HK-2 (cell line): ENCODE measurements around the gene TP73.
A peak's percentile ranks its signal among the peaks of the same experiment; 100 is the strongest.

Experiments used
- DNase-seq: peaks from one replicate; pipeline ENCODE4 v3.0.0-alpha.2; 2018; ENCODE audit not compliant: unreplicated experiment

TP73 gene

GRCh38 chr1:3707298-3707938 is 55.1 kb downstream of the TP73 start:
- DNase-seq = no peak

GRCh38 chr1:3707939-3708328 is 55.6 kb downstream of the TP73 start:
- no peak for DNase-seq

- no peak for DNase-seq
These were observed 56.5 kb downstream of the TP73 start for GRCh38 chr1:3708791-3709190.

GRCh38 chr1:3710251-3710650 is 57.9 kb downstream of the TP73 start:
- DNase-seq = no peak

- no peak for DNase-seq
These were observed 59.1 kb downstream of the TP73 start for GRCh38 chr1:3711381-3711779.

GRCh38 chr1:3711780-3712451 is 59.6 kb downstream of the TP73 start:
- no peak for DNase-seq

- DNase-seq = no peak
These were observed 60.5 kb downstream of the TP73 start for GRCh38 chr1:3712573-3713535.

GRCh38 chr1:3713840-3714239 is 61.5 kb downstream of the TP73 start:
- DNase-seq = no peak

GRCh38 chr1:3714284-3714741 is 62.0 kb downstream of the TP73 start:
- DNase-seq = no peak

- no peak for DNase-seq
These were observed 62.5 kb downstream of the TP73 start for GRCh38 chr1:3714814-3715213.

- no peak for DNase-seq
These were observed 64.0 kb downstream of the TP73 start for GRCh38 chr1:3716351-3716750.

GRCh38 chr1:3717041-3717714 is 64.9 kb downstream of the TP73 start:
- DNase-seq = no peak

GRCh38 chr1:3717715-3718601 is 65.6 kb downstream of the TP73 start:
- DNase-seq = no peak

- DNase-seq = no peak
These were observed 66.4 kb downstream of the TP73 start for GRCh38 chr1:3718764-3719163.

GRCh38 chr1:3721955-3722465 is 69.7 kb downstream of the TP73 start:
- no peak for DNase-seq

GRCh38 chr1:3722846-3723245 is 70.5 kb downstream of the TP73 start:
- DNase-seq = no peak

GRCh38 chr1:3724416-3725030 is 72.2 kb downstream of the TP73 start:
- DNase-seq = peak; percentile 69

GRCh38 chr1:3725366-3725765 is 73.0 kb downstream of the TP73 start:
- no peak for DNase-seq

GRCh38 chr1:3727042-3727824 is 74.9 kb downstream of the TP73 start:
- no peak for DNase-seq
